HUES48 (cell line): ENCODE results near the gene PRKG1.
"Not testable (repeated sequence)": the region's sequence is repeated elsewhere in the genome, so short reads cannot be mapped to it uniquely, and the experiment has no call there.

ENCODE experiments used
- H3K27ac ChIP-seq: one replicate; pipeline ENCODE4 v1.7.0; 2013; ENCODE audit warnings: low read depth, low read length, inconsistent platforms
- H3K27me3 ChIP-seq: 2 replicates; pipeline ENCODE4 v1.6.1; 2013; ENCODE audit warnings: mild to moderate bottlenecking, low read length; ENCODE audit not compliant: control insufficient read depth, insufficient read depth
- H3K36me3 ChIP-seq: 2 replicates; pipeline ENCODE4 v1.6.1; 2013; ENCODE audit warnings: low read length; ENCODE audit not compliant: control insufficient read depth, insufficient read depth
- H3K4me1 ChIP-seq: 2 replicates; pipeline ENCODE4 v1.6.1; 2013; ENCODE audit warnings: mild to moderate bottlenecking, low read length; ENCODE audit not compliant: control insufficient read depth, insufficient read depth
- H3K4me3 ChIP-seq: 2 replicates; pipeline ENCODE4 v1.5.1; 2013; ENCODE audit warnings: mild to moderate bottlenecking, low read depth, low read length
- H3K9ac ChIP-seq: 2 replicates; pipeline ENCODE4 v1.6.1; 2013; ENCODE audit warnings: mild to moderate bottlenecking, low read depth, low read length, moderate library complexity
- H3K9me3 ChIP-seq: 2 replicates; pipeline ENCODE4 v1.6.1; 2013; ENCODE audit warnings: low read length; ENCODE audit not compliant: control insufficient read depth, insufficient read depth

Gene PRKG1

DNA sequence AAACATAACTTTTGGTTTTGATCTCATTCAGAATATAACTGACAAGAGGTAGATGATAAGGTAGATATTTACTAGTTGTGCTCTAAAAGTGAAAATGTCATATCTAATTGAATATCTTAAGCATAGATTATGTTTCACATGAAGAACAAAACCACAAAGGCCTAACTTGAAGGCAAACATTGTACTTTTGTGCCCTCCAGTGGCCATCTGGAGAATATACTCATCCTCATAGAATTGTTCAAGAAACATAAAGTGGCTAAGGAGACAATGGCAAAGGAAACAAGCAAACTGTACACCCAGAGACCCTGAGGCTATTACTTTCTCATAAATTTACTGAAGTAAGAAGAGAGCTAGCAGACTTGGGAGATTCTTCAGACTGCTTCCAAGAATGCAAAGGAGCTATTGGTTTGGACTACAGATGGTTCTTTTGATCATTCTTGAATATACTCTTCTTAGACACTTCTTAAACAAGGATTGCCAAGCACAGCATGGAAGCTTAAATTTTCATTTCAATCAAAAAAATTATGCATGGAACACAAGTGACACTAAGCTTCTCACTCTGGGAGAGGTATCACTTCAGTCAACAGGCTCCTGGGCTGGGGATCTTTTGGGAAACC, 1141.6 kb downstream of the PRKG1 start:
- Histone ChIP-seq H3K4me1 (peaks cover 59% of the 10 kb centered on the region), H3K27ac (no peak overlapping the region), H3K9ac (no peak overlapping the region), H3K4me3 (no peak overlapping the region), H3K9me3 (no peaks in the 10 kb centered on the region), H3K27me3 (no peaks in the 10 kb centered on the region), H3K36me3 (no peaks in the 10 kb centered on the region)

DNA sequence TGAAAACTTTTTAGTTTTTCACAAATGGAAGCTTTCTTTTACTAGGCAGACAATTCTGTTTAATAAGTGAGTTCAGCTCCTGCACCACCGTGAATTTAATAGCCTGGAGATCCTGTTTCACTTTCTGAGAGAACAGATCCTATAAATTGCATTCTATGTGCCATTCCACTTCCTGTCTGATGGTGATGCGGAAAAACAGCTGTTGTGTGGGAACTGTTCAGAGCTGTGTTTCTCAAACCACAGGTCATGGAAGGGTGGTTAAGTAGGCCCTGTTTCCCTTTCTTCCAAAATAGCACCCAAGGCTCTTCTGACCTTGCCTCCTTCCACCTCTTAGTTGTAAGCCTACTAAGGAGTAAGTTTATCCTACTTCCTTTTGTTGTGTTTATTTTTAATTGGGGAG, 1142.6 kb downstream of the PRKG1 start:
- Histone ChIP-seq H3K4me1 (peaks cover 52% of the 10 kb centered on the region), H3K9me3 (no peaks in the 10 kb centered on the region), H3K9ac (no peak overlapping the region), H3K27me3 (no peaks in the 10 kb centered on the region), H3K27ac (no peak overlapping the region), H3K4me3 (no peak overlapping the region), H3K36me3 (no peaks in the 10 kb centered on the region)

DNA sequence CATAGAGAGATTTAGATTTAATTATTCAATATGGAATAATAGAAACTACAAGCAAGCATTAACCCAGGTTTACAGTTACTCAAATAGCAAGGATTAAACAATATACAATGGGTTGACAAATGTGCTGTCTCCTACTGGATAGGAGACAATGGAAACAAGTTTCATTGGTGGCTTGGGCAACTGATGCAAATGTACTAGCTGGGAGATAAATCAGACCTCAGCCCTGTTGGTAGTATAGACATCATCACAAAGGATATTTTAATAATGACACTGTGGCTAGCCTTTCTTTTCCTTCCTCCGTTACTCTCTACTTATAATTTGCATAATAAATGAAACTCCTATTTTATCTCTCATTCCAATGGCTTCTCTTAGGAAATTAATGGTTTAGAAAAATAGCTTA, 1143.2 kb downstream of the PRKG1 start:
- H3K27ac ChIP-seq = no peak overlapping the region
- H3K4me1 ChIP-seq = peaks cover 45% of the 10 kb centered on the region
- H3K9me3 ChIP-seq = no peaks in the 10 kb centered on the region
- H3K27me3 ChIP-seq = no peaks in the 10 kb centered on the region
- no peak overlapping the region for H3K9ac ChIP-seq
- no peak overlapping the region for H3K4me3 ChIP-seq
- H3K36me3 ChIP-seq = no peaks in the 10 kb centered on the region

- Histone ChIP-seq H3K27ac (no peak overlapping the region), H3K4me1 (peaks cover 23% of the 10 kb centered on the region), H3K4me3 (no peak overlapping the region), H3K36me3 (no peaks in the 10 kb centered on the region), H3K27me3 (no peaks in the 10 kb centered on the region), H3K9me3 (no peaks in the 10 kb centered on the region), H3K9ac (no peak overlapping the region)
These were observed 1146.7 kb downstream of the PRKG1 start for GRCh38 chr10:52220947-52221346.

DNA sequence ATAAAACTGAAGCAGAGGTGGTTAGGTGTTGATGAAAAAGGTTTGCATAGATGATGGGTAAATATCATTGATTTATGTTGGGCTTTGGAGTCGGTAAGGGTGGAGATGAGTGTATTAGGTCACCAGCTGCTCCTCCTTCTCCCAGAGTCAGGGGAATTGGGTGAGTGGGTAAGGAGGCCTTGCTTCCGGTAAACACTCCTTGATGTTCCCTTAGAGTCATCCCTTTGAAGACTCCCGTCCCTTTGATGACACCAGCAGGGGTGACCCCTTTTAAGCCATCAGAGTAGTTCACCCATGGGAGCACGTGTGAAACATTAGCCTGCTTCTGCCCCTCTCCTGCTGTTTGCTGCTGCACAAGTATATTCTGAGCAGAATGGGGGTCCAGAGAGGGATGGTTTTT, 1147.6 kb downstream of the PRKG1 start:
- Histone ChIP-seq H3K27ac (no peak overlapping the region), H3K4me3 (no peak overlapping the region), H3K9ac (no peak overlapping the region), H3K4me1 (peaks cover 19% of the 10 kb centered on the region), H3K27me3 (no peaks in the 10 kb centered on the region), H3K9me3 (no peaks in the 10 kb centered on the region), H3K36me3 (no peaks in the 10 kb centered on the region)

GRCh38 chr10:52226197-52226847, 1152.0 kb downstream of the PRKG1 start:
- Histone ChIP-seq H3K27ac (no peak overlapping the region), H3K27me3 (no peaks in the 10 kb centered on the region), H3K9ac (no peak overlapping the region), H3K36me3 (no peaks in the 10 kb centered on the region), H3K4me3 (no peak overlapping the region), H3K9me3 (no peaks in the 10 kb centered on the region), H3K4me1 (no peaks in the 10 kb centered on the region)

GRCh38 chr10:52228556-52228955, 1154.3 kb downstream of the PRKG1 start:
- Histone ChIP-seq H3K36me3 (no peaks in the 10 kb centered on the region), H3K4me3 (no peak overlapping the region), H3K4me1 (peaks cover 3% of the 10 kb centered on the region; the same call in 1 of the 2 replicates), H3K9me3 (no peaks in the 10 kb centered on the region), H3K27me3 (no peaks in the 10 kb centered on the region), H3K27ac (no peak overlapping the region), H3K9ac (no peak overlapping the region)

GRCh38 chr10:52229291-52229931, 1155.1 kb downstream of the PRKG1 start:
- no peaks in the 10 kb centered on the region for H3K9me3 ChIP-seq
- no peak overlapping the region for H3K9ac ChIP-seq
- no peaks in the 10 kb centered on the region for H3K27me3 ChIP-seq
- H3K4me3 ChIP-seq = no peak overlapping the region
- H3K36me3 ChIP-seq = no peaks in the 10 kb centered on the region
- H3K27ac ChIP-seq = no peak overlapping the region
- H3K4me1 ChIP-seq = peaks cover 3% of the 10 kb centered on the region; the same call in 1 of the 2 replicates

DNA sequence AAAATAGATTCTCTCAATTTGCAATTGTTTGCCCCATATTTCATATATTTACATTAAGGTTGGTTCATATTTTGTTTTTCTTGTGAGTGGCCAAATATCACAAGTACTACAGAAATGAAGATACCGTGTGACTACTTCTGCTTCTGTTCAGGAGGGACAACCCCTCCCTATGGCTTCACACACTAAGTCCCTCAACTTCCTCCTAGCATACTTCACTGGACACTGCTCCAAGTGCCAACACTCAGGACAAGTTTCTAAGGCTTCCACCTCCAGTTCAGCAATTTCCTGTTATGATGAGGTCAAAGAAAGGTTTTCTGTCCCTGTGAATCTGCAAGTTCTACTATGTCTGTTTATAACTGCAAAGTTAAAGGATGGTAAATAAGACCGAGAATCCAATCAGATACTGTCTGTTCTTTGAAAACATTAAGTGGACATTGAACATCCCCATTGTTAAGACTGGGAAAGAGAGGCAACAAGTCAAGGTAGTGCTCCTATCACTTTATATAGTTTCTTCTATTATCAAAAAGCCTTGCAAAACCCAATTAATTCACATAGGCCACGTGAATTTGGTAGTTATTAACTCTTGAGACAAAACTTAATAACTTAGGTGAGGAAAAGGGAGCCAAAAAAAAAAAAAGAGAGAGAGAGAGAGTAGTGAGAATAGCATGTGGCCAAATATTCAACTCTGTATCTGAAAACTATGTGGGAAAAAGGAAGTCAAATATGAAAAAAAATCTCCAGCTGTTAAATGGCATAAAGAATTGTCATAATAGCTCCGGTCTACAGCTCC, 1158.5 kb downstream of the PRKG1 start:
- Histone ChIP-seq H3K36me3 (no peaks in the 10 kb centered on the region), H3K27ac (no peak overlapping the region), H3K4me3 (peak overlapping the region; percentile 53), H3K4me1 (peaks cover 3% of the 10 kb centered on the region; the same call in 1 of the 2 replicates), H3K9me3 (no peaks in the 10 kb centered on the region), H3K27me3 (no peaks in the 10 kb centered on the region), H3K9ac (peak overlapping the region; percentile 62)

DNA sequence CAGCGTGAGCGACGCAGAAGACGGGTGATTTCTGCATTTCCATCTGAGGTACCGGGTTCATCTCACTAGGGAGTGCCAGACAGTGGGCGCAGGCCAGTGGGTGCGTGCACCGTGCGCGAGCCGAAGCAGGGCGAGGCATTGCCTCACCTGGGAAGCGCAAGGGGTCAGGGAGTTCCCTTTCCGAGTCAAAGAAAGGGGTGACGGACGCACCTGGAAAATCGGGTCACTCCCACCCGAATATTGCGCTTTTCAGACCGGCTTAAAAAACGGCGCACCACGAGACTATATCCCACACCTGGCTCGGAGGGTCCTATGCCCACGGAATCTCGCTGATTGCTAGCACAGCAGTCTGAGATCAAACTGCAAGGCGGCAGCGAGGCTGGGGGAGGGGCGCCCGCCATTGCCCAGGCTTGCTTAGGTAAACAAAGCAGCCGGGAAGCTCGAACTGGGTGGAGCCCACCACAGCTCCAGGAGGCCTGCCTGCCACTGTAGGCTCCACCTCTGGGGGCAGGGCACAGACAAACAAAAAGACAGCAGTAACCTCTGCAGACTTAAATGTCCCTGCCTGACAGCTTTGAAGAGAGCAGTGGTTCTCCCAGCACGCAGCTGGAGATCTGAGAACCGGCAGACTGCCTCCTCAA, 1159.2 kb downstream of the PRKG1 start:
- peak overlapping the region; percentile 62 for H3K9ac ChIP-seq

More for the DNA sequence above, 1159.2 kb downstream of the PRKG1 start:
- peak overlapping the region; percentile 53 for H3K4me3 ChIP-seq
- H3K9me3 ChIP-seq, H3K27me3 ChIP-seq, H3K36me3 ChIP-seq, H3K4me1 ChIP-seq, H3K27ac ChIP-seq: not testable (repeated sequence)
